T-cell (primary cell): ENCODE data around the gene SVOPL. TPM values are rescaled to one million over a fixed set of nuclear protein-coding genes. Genes with fewer than 3 reads are reported as not detected.
"Not testable (repeated sequence)": the region's sequence is repeated elsewhere in the genome, so short reads cannot be mapped to it uniquely, and the experiment has no call there.

ENCODE experiments used
- ATAC-seq, 4 experiments: fragments of 200-7000 bp in 3 of 4; fragments of 150-1000 bp in 1 of 4; cut with Tn5 transposase; replicated peaks in 1 of 4; 1 replicate in 3 of 4; 2 replicates in 1 of 4; pipeline ENCODE4 v1.10.0; 2021; ENCODE audit warnings: moderate library complexity in 3 of 4, mild to moderate bottlenecking in 2 of 4, moderate number of reproducible peaks in 1 of 4
- CTCF ChIA-PET, 2 donors: fragments of 300-600 bp; sonication (Branson Sonifier 250); formaldehyde crosslinking; loops; one replicate each; lab custom pipeline; 2022; ENCODE audit warnings: antibody characterized with exemption in 2 of 2; lab: Charles Lee
- POLR2A ChIA-PET, 2 donors: fragments of 300-600 bp; sonication (Branson Sonifier 250); formaldehyde crosslinking; loops; one replicate each; lab custom pipeline; 2022; ENCODE audit warnings: antibody characterized with exemption in 2 of 2; lab: Charles Lee
- DNase-seq, 35 experiments: peaks; one replicate each; pipeline versions ENCODE4 v3.0.0 to v3.0.0-alpha.2; 2013 to 2023
- H3K27ac ChIP-seq: one replicate; pipeline ENCODE4 v1.5.1; 2013; ENCODE audit warnings: low read length
- H3K27me3 ChIP-seq, 2 experiments: replicated peaks in 1 of 2; 1 replicate in 1 of 2; 2 replicates in 1 of 2; pipeline versions ENCODE4 v1.6.1 to v1.7.0; 2013; ENCODE audit warnings: low read length in 1 of 2, mixed read lengths in 1 of 2; ENCODE audit not compliant: control insufficient read depth in 2 of 2, insufficient read depth in 2 of 2; ENCODE audit errors: extremely low read depth in 1 of 2
- H3K36me3 ChIP-seq, 2 donors: 1 replicate in 1 of 2; 2 replicates in 1 of 2; pipeline versions ENCODE4 v1.6.1 to v1.7.0; 2013; ENCODE audit warnings: low read length in 1 of 2; ENCODE audit not compliant: control insufficient read depth in 2 of 2, insufficient read depth in 1 of 2; ENCODE audit errors: extremely low read depth in 1 of 2
- H3K4me1 ChIP-seq, 2 experiments: 1 replicate in 1 of 2; 2 replicates in 1 of 2; pipeline versions ENCODE4 v1.6.1 to v1.7.0; 2013; ENCODE audit warnings: low read length in 2 of 2, mixed read lengths in 1 of 2; ENCODE audit not compliant: insufficient read depth in 2 of 2, control insufficient read depth in 1 of 2; ENCODE audit errors: extremely low read depth in 1 of 2
- H3K4me3 ChIP-seq, 2 donors: 1 replicate in 1 of 2; 2 replicates in 1 of 2; pipeline versions ENCODE4 v1.5.1 to v1.7.0; 2013; ENCODE audit warnings: mild to moderate bottlenecking in 2 of 2, low read length in 1 of 2, moderate library complexity in 1 of 2; ENCODE audit not compliant: control insufficient read depth in 1 of 2; ENCODE audit errors: extremely low read depth in 1 of 2
- H3K9me3 ChIP-seq: 2 replicates; pipeline ENCODE4 v1.7.0; 2013
- H3K27ac Mint-ChIP-seq, 2 donors: one replicate each; pipeline ENCODE4 v1.8.0; 2020 to 2021; ENCODE audit warnings: mild to moderate bottlenecking in 2 of 2, mixed read lengths in 2 of 2
- H3K27me3 Mint-ChIP-seq, 2 donors: one replicate each; pipeline ENCODE4 v1.8.0; 2021 to 2022; ENCODE audit warnings: mixed read lengths in 2 of 2
- H3K36me3 Mint-ChIP-seq: one replicate; pipeline ENCODE4 v1.8.0; 2021; ENCODE audit warnings: mixed read lengths
- H3K4me1 Mint-ChIP-seq, 3 donors: one replicate each; pipeline ENCODE4 v1.8.0; 2020 to 2022; ENCODE audit warnings: mixed read lengths in 3 of 3, mild to moderate bottlenecking in 1 of 3
- H3K4me3 Mint-ChIP-seq, 3 donors: one replicate each; pipeline ENCODE4 v1.8.0; 2020 to 2022; ENCODE audit warnings: mild to moderate bottlenecking in 3 of 3, mixed read lengths in 3 of 3, moderate library complexity in 3 of 3
- H3K9me3 Mint-ChIP-seq, 3 donors: one replicate each; pipeline ENCODE4 v1.8.0; 2020 to 2022; ENCODE audit warnings: mixed read lengths in 3 of 3
- WGBS: methylation state at CpG from one replicate; pipeline ENCODE4 v1.1.5; 2013; ENCODE audit warnings: missing lambda C conversion rate; ENCODE audit not compliant: insufficient coverage; 5-methylcytosine and 5-hydroxymethylcytosine counted together
- total RNA-seq, 35 experiments: library from RNA in 6 of 35; stranded (reverse) in 6 of 35; fragments of 120-200 nt in 1 of 35; gene quantifications; one replicate each; pipeline versions ENCODE4 v1.2.1 to v1.2.4 and lab custom pipeline; 2013 to 2026

Gene SVOPL
- total RNA-seq, 5 donors from 2014 or later (not counting 1 experiment from before 2014, with no cell fraction given) = 1.2 TPM; not detected in 4

DNA sequence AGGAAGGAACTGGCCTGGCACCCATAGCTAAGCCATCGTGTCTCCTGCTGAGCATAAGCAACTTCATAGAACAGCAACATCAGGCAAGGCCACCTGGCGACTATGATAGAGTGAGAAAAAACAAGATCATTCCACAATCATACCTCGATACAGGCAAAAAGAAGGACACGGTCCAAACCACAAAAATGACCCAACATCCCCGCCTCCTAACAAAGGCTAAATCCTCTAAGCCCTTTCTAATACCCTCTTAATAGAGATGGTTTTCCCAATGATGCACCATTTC, 40.2 kb upstream of the SVOPL start:
- H3K36me3 Mint-ChIP-seq = no peaks in the 10 kb centered on the region
- no peaks in the 10 kb centered on the region for H3K4me1 ChIP-seq
- H3K27ac ChIP-seq = no peak overlapping the region
- POLR2A ChIA-PET = no interaction called here
- no peaks in the 10 kb centered on the region for H3K27me3 ChIP-seq
- no peaks in the 10 kb centered on the region for H3K9me3 ChIP-seq
- H3K4me1 Mint-ChIP-seq = peaks cover 10 to 19% (median 16%) of the 10 kb centered on the region in 3 donors
- no peak for DNase-seq
- H3K9me3 Mint-ChIP-seq = peaks cover 0 to 4% (median 2%) of the 10 kb centered on the region in 3 donors
- H3K27me3 Mint-ChIP-seq = no peaks in the 10 kb centered on the region
- H3K4me3 ChIP-seq = no peak overlapping the region
- ATAC-seq = no peak
- H3K27ac Mint-ChIP-seq = no peak overlapping the region
- 92% methylated on average over 2 of the region's 5 CpGs for WGBS
- no peaks in the 10 kb centered on the region for H3K36me3 ChIP-seq
- H3K4me3 Mint-ChIP-seq = no peak overlapping the region
- CTCF ChIA-PET = no interaction called here

DNA sequence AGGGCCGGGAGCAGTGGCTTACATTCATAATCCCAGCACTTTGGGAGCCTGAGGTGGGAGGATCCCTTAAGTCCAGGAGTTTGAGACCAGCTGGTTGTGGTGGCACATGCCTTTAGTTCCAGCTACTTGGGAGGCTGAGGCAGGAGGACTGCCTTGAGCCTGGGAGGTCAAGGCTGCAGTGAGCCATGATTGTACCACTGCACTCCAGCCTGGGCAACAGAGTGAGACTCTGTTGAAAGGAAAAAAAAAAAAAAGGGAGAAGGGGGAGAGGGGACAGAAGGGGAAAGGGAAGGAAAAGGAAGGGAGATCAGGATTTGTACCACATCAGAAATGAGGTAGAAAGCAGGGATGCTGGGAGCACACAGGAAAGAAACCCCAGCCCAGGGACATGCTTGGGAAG, 38.7 kb upstream of the SVOPL start:
- Histone ChIP-seq H3K36me3 (no peaks in the 10 kb centered on the region), H3K4me1 (no peaks in the 10 kb centered on the region), H3K27me3 (no peaks in the 10 kb centered on the region), H3K9me3 (no peaks in the 10 kb centered on the region), H3K27ac (no peak overlapping the region), H3K4me3 (no peak overlapping the region)
- peaks cover under 1 to 10% (median 9%) of the 10 kb centered on the region in 3 donors for H3K4me1 Mint-ChIP-seq
- H3K9me3 Mint-ChIP-seq = peaks cover 0 to 4% (median 2%) of the 10 kb centered on the region in 3 donors
- ATAC-seq (no peak), DNase-seq (no peak)
- WGBS = no CpG with 5 or more reads among the region's 1 CpG
- H3K27ac Mint-ChIP-seq = no peak overlapping the region
- no peaks in the 10 kb centered on the region for H3K36me3 Mint-ChIP-seq
- no peaks in the 10 kb centered on the region for H3K27me3 Mint-ChIP-seq
- H3K4me3 Mint-ChIP-seq = no peak overlapping the region
- POLR2A ChIA-PET = no interaction called here
- CTCF ChIA-PET = interaction anchor here (1.7 to 2.7 kb wide), 2 partner anchors 9 to 579 kb away, joined by 4 to 95 read pairs; no protein-coding TSS in a partner anchor

DNA sequence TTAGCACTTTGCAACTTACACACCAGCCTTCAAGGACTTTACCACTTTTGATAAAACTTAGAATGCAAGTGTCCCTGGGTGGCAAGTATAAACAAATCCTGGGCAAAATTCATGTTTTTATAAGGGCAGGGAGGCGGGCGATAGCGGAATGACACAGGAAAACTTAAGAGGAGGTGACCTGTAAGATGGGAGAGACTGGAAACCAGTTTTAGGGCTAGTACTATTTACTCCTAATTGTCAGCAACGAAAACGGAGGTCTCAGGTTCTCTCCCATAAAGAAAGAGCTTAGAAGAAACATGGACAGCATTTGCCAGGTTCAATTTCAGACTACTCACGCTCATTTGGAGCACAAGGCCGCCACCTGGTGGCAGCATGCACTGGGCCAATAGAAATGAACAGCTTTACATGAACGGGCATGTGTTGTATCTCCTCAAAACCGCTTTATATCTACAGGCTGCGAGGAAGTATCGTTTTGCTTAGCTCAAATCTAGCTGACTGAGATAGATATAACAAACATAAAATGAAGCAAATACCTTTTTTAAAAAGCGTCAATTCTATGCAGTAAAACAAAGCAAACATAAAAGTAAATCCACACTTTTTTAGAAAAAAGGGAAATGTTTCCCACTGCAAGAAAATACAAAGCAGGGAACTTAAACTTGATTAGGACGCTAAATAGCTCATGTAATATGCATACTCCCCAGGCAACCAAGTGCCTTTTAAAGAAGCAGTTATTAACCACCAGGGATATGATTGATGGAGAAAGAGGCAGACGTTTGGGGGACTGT, 37.6 kb upstream of the SVOPL start:
- Histone ChIP-seq H3K27ac (no peak overlapping the region), H3K4me1 (no peaks in the 10 kb centered on the region), H3K9me3 (no peaks in the 10 kb centered on the region), H3K36me3 (no peaks in the 10 kb centered on the region), H3K27me3 (no peaks in the 10 kb centered on the region), H3K4me3 (no peak overlapping the region)
- ChIA-PET CTCF (interaction anchor here (0.5 to 2.7 kb wide), 32 partner anchors 9 to 837 kb away, joined by 3 to 95 read pairs (median 4); no protein-coding TSS in a partner anchor), POLR2A (no interaction called here)
- ATAC-seq = peak; percentile 87 to 96 (median 88)
- H3K9me3 Mint-ChIP-seq = peaks cover 0 to 4% (median 2%) of the 10 kb centered on the region in 3 donors
- WGBS = 3% methylated on average over 4 of the region's 14 CpGs
- H3K4me1 Mint-ChIP-seq = peaks cover 0 to 10% (median 9%) of the 10 kb centered on the region in 3 donors
- H3K4me3 Mint-ChIP-seq = no peak overlapping the region
- H3K36me3 Mint-ChIP-seq = no peaks in the 10 kb centered on the region
- H3K27me3 Mint-ChIP-seq = no peaks in the 10 kb centered on the region
- DNase-seq = peak; percentile 66 to 90 (median 78)
- no peak overlapping the region for H3K27ac Mint-ChIP-seq

DNA sequence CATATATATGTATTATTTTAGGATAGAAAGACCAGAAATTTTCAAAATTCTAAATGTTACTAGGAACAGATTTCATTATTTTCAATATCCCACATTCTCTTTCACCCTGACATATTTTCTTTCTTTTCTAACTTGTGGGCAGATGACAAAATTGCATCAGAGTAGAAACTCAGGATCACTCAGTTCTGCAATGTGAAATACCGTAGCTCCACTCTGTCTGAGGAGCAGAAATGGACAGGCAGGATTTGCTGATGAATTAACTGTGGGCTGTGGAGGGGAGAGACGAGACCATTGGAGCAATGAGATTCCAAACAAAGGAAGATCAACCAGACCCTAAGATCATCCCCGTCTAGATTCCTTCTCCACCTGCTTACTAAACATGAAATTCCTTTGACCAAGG, 37.0 kb upstream of the SVOPL start:
- Histone ChIP-seq H3K36me3 (no peaks in the 10 kb centered on the region), H3K4me1 (no peaks in the 10 kb centered on the region), H3K9me3 (no peaks in the 10 kb centered on the region), H3K27me3 (no peaks in the 10 kb centered on the region), H3K4me3 (no peak overlapping the region), H3K27ac (no peak overlapping the region)
- ChIA-PET CTCF (interaction anchor here (0.6 to 2.7 kb wide), 24 partner anchors 10 to 836 kb away, joined by 3 to 95 read pairs (median 4); no protein-coding TSS in a partner anchor), POLR2A (interaction anchor here (0.6 to 0.7 kb wide), 2 partner anchors 7 to 576 kb away, joined by 6 to 7 read pairs; no protein-coding TSS in a partner anchor)
- no peak for DNase-seq
- Mint-ChIP-seq H3K4me3 (no peak overlapping the region), H3K36me3 (no peaks in the 10 kb centered on the region), H3K27ac (no peak overlapping the region), H3K4me1 (peaks cover 0 to 12% (median 11%) of the 10 kb centered on the region in 3 donors), H3K27me3 (no peaks in the 10 kb centered on the region), H3K9me3 (peaks cover 0 to 4% (median 2%) of the 10 kb centered on the region in 3 donors)
- WGBS = no CpG with 5 or more reads among the region's 3 CpGs
- ATAC-seq = no peak

DNA sequence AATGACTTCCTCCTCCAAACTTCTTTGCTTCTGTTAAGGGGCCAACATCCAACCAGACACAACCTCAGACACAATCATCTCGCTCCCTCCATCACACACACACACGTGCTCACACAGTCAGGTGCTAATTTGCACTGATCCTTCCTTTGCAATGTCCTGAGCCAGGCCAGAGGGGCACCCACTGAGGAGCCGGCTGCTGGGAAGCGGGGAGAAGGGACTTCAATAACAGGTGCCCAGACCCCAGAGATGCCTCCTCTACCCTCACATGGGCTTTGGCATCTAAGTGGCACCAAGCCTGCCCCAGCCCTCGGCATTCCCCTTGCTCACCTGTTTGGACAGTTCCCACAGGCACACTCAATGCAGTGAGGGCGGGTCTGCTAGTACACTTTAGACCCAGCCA, 34.2 kb upstream of the SVOPL start:
- Histone ChIP-seq H3K27ac (no peak overlapping the region), H3K4me3 (no peak overlapping the region), H3K4me1 (no peaks in the 10 kb centered on the region), H3K36me3 (no peaks in the 10 kb centered on the region), H3K27me3 (no peaks in the 10 kb centered on the region), H3K9me3 (no peaks in the 10 kb centered on the region)
- no peaks in the 10 kb centered on the region for H3K27me3 Mint-ChIP-seq
- POLR2A ChIA-PET = no interaction called here
- no peak for DNase-seq
- H3K4me3 Mint-ChIP-seq = no peak overlapping the region
- H3K4me1 Mint-ChIP-seq = peaks cover 0 to 14% (median 11%) of the 10 kb centered on the region in 3 donors
- WGBS = 62% methylated on average over 6 of the region's 6 CpGs
- CTCF ChIA-PET = no interaction called here
- ATAC-seq = no peak
- H3K9me3 Mint-ChIP-seq = peaks cover 0 to 4% (median 2%) of the 10 kb centered on the region in 3 donors
- peak overlapping the region in 1 of 2 donors; percentile 12 for H3K27ac Mint-ChIP-seq
- H3K36me3 Mint-ChIP-seq = no peaks in the 10 kb centered on the region

DNA sequence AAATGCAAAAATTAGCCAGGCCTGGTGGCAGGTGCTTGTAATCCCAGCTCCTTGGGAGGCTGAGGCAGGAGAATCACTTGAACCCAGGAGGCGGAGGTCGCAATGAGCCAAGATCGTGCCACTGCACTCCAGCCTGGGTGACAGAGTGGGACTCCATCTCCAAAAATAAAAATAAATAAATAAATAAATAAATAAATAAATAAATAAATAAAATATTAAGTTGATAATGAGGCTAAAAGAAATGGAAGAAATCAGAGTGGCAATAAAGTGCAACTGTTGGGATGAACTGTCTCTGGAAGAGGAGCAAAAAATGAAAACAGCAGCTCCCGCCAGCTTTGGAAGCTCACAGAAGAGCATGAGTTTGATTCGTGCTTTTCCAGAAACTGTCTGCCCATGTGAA, 30.6 kb upstream of the SVOPL start:
- H3K36me3 ChIP-seq, H3K4me3 Mint-ChIP-seq, H3K4me1 Mint-ChIP-seq, H3K4me1 ChIP-seq, H3K27me3 Mint-ChIP-seq, H3K36me3 Mint-ChIP-seq, H3K9me3 Mint-ChIP-seq, H3K27ac Mint-ChIP-seq, ATAC-seq, H3K27me3 ChIP-seq, DNase-seq, H3K9me3 ChIP-seq, H3K27ac ChIP-seq, H3K4me3 ChIP-seq: not testable (repeated sequence)
- ChIA-PET CTCF (interaction anchor here in 1 of 2 donors (0.6 kb wide), 1 partner anchor 266 kb away, joined by 4 read pairs; no protein-coding TSS in a partner anchor), POLR2A (interaction anchor here in 1 of 2 donors (0.6 kb wide), 1 partner anchor 16 kb away, joined by 4 read pairs; no protein-coding TSS in a partner anchor)
- no CpG with 5 or more reads among the region's 5 CpGs for WGBS
